ENCODE data around the gene SCN9A.

Gene SCN9A

DNA sequence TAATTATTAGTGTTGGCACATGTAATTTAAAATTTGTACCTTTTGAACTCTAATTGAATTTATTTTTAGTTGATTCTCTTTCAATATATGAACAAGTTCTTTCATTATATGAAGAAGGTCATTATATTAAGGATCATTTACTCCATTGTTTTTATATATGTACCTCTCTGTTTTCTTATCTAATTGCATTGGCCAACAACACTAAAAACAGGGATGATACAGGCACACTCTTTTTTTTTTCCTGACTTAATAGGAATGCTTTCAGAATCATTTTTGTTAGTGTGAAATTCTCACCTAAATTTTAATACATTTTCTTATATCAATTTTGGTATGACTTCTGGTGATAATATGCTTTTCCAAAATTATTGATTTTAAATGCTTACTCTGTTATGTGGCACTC lies 173.0 kb downstream of the SCN9A start:
- H3K4me2 ChIP-seq: no peak overlapping the region
- H3K27me3 ChIP-seq: no peaks in the 10 kb centered on the region
- no peaks in the 10 kb centered on the region for H3K36me3 ChIP-seq
- TF ChIP-seq Cebpa-rat (IDR thresholded peaks at IDR 0.05): no peak
- no peak overlapping the region for H3K4me3 ChIP-seq
- no peaks in the 10 kb centered on the region for H3K9me3 ChIP-seq
- H3K27ac ChIP-seq: no peak overlapping the region
- no peaks in the 10 kb centered on the region for H4K20me1 ChIP-seq
- H3K4me1 ChIP-seq: no peaks in the 10 kb centered on the region
- H3K9ac ChIP-seq: no peak overlapping the region

DNA sequence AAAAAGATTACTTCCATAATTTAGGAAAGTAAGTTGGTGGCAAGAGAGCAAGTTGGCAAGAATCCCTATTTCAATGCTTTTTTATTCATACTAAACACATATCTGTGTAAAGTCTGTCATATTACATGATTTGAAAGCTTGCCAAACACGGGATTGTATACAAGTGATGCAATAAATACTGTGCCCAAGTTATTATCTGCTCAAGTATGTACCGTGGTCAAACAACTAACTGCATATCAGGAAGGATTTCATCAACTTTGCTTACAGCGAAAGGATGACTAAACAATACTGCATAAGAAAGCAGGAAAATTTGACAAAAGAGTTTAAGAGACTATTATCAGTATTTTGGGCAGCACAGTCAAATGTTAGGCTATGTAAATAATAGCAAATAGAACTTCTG lies 178.3 kb downstream of the SCN9A start:
- H3K4me1 ChIP-seq: no peaks in the 10 kb centered on the region
- no peaks in the 10 kb centered on the region for H4K20me1 ChIP-seq
- no peaks in the 10 kb centered on the region for H3K27me3 ChIP-seq
- no peak overlapping the region for H3K4me2 ChIP-seq
- no peak overlapping the region for H3K4me3 ChIP-seq
- no peak for TF ChIP-seq Cebpa-rat (IDR thresholded peaks at IDR 0.05)
- H3K9me3 ChIP-seq: no peaks in the 10 kb centered on the region
- no peaks in the 10 kb centered on the region for H3K36me3 ChIP-seq
- H3K27ac ChIP-seq: no peak overlapping the region
- no peak overlapping the region for H3K9ac ChIP-seq

DNA sequence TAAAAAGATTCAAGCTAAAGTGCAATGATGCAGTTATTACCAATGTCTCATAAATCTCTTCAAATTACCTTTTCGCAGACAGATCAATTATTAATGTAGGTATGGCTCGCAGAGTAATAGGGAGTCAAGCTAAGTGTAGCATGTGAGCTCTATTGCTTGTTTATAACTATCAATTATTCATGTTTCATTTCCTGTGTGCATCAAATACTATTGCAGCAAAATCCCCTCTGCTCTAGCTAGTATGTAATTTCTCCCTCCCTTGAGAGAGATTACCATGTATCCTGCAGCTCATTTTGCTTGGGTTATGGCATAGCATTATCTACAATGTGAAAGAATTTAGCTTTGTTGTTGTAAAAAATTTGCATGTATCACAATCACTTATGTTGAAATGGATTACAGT lies 182.3 kb downstream of the SCN9A start:
- Histone ChIP-seq H3K36me3 (no peaks in the 10 kb centered on the region), H4K20me1 (no peaks in the 10 kb centered on the region), H3K9ac (no peak overlapping the region), H3K4me1 (no peaks in the 10 kb centered on the region), H3K27me3 (no peaks in the 10 kb centered on the region), H3K9me3 (no peaks in the 10 kb centered on the region), H3K4me3 (no peak overlapping the region), H3K4me2 (no peak overlapping the region), H3K27ac (no peak overlapping the region)
- TF ChIP-seq Cebpa-rat (IDR thresholded peaks at IDR 0.05): no peak

DNA sequence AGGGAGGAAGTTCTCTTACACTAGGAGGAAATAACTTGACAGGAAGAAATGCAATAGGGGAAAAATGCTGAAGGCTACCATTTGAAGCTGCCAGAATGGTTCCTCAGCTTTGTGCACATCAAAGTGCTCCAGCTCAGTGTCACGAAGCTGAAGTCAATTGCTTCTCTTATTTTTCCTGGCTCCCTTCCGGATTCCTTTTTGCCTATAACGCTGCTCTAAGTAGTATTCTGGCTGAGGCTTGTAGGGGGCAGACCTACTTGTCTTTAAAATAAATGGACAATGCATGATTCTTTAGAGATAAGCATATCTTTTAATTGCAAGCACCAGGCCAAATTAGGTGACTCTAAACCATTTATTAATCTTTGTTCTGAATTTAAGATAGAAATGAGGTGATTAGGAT lies 187.7 kb downstream of the SCN9A start:
- H3K4me2 ChIP-seq: no peak overlapping the region
- no peaks in the 10 kb centered on the region for H4K20me1 ChIP-seq
- H3K9ac ChIP-seq: no peak overlapping the region
- H3K27ac ChIP-seq: no peak overlapping the region
- no peaks in the 10 kb centered on the region for H3K36me3 ChIP-seq
- no peaks in the 10 kb centered on the region for H3K4me1 ChIP-seq
- H3K27me3 ChIP-seq: no peaks in the 10 kb centered on the region
- H3K4me3 ChIP-seq: no peak overlapping the region
- H3K9me3 ChIP-seq: no peaks in the 10 kb centered on the region
- no peak for TF ChIP-seq Cebpa-rat (IDR thresholded peaks at IDR 0.05)

DNA sequence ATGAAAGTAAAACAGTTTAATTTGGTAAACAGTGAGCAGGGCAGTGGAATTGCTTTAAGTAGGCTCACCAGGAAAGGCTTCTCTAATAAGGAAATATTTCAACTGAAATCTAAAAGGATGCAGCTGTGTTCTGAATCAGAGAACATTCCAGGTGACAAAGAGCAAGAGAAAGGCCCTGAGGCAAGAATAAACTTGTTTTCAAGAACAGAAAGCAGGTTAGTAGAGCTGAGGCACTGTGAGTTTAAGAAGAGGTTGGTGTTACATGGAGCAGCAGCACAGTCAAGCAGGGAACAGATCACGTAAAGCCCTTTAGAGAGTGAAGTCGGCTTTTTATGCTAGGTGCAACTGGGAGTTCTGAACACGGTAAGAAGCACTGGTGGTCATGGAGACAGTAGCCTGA lies 191.0 kb downstream of the SCN9A start:
- Histone ChIP-seq H3K9me3 (no peaks in the 10 kb centered on the region), H3K4me2 (no peak overlapping the region), H3K27me3 (no peaks in the 10 kb centered on the region), H3K27ac (no peak overlapping the region), H3K36me3 (no peaks in the 10 kb centered on the region), H4K20me1 (no peaks in the 10 kb centered on the region), H3K4me3 (no peak overlapping the region), H3K9ac (no peak overlapping the region), H3K4me1 (no peaks in the 10 kb centered on the region)
- no peak for TF ChIP-seq Cebpa-rat (IDR thresholded peaks at IDR 0.05)

DNA sequence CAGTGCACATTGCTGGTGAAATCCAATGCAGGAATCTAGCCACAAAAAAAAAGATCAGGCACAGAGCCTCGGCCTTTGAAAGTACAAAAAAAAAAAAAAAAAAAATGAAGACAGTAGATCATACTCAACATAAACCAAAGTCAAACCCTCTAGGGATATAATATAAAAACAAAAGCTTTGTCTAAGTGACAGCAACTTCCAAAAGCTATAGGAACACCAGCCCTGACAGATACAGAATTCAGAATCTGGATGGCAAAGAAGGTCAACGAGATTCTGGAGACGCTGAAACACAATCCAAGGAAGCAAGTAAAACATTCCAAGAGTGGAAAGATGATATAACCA lies 194.0 kb downstream of the SCN9A start:
- Histone ChIP-seq H4K20me1 (no peaks in the 10 kb centered on the region), H3K36me3 (no peaks in the 10 kb centered on the region), H3K9me3 (no peaks in the 10 kb centered on the region), H3K27me3 (no peaks in the 10 kb centered on the region), H3K27ac (no peak overlapping the region), H3K4me1 (peaks cover 3% of the 10 kb centered on the region; the same call in 1 of the 2 replicates), H3K4me3 (no peak overlapping the region), H3K4me2 (no peak overlapping the region), H3K9ac (no peak overlapping the region)
- no peak for TF ChIP-seq Cebpa-rat (IDR thresholded peaks at IDR 0.05)

DNA sequence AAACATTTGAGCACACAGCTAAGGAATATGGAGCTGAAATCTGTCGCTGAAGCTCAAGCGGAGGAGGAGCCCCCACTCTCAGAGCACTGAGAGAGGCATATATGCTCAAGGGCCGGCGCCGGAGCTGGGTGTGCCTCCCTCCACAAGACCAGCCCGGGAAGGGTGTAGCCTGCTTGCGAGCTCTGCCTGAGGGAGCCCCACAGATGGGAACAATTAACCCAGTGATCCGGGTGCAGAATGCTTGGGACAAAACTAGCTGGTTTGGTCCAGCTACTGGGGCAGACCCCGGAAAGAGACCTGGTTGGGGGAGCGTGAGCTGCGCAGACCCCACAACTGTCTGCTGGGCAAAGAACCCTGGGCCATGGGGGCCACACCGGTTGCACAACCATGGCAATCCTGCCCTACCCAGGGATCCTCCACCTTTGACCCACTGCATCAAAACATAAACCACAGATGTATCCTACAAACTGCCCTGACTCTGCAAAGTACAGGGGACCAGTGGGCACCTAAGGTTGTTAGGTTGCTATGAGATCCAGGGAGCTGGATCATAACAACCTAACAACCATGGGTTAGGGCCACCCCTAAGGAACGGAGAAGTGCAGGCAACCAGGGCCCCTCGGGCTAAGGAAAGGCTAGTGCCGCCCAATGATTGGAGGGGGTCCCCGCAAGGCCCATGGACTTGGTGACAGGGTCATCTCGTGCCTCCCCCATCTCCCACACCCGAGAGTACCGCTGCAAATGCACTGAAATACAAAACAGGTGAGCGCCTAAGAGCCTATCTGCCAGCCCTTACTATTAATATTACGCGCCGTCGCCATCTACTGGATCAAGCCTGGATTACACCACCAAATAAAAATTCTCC lies 194.6 kb downstream of the SCN9A start:
- Histone ChIP-seq H3K9ac (no peak overlapping the region), H3K4me3 (no peak overlapping the region), H3K4me1 (peaks cover 9% of the 10 kb centered on the region; the same call in 1 of the 2 replicates), H4K20me1 (no peaks in the 10 kb centered on the region), H3K4me2 (no peak overlapping the region), H3K9me3 (no peaks in the 10 kb centered on the region), H3K36me3 (no peaks in the 10 kb centered on the region), H3K27ac (no peak overlapping the region), H3K27me3 (no peaks in the 10 kb centered on the region)
- TF ChIP-seq Cebpa-rat (IDR thresholded peaks at IDR 0.05): no peak

DNA sequence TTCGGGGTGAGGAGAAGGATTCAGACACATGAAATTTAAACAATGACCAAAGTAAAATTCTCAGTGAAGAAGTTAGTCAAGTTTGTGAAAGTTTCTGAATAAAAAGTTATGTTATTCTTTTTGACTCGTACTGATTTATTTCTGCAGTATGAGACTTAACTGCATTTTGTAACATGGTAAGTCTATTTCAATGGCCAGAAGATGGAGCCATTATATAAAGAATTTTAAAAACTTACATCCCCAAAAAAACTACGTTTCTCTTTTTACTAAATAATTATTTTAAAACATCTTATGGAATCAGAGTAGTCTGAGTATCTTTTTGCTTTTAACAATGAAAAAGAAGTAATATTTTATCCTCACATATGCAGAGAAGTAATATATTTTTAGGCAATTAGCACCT lies 196.5 kb downstream of the SCN9A start:
- Histone ChIP-seq H3K9me3 (no peaks in the 10 kb centered on the region), H3K9ac (no peak overlapping the region), H3K4me3 (no peak overlapping the region), H3K4me2 (no peak overlapping the region), H3K27me3 (no peaks in the 10 kb centered on the region), H3K36me3 (no peaks in the 10 kb centered on the region), H3K4me1 (peaks cover 9% of the 10 kb centered on the region; the same call in 1 of the 2 replicates), H4K20me1 (no peaks in the 10 kb centered on the region), H3K27ac (no peak overlapping the region)
- no peak for TF ChIP-seq Cebpa-rat (IDR thresholded peaks at IDR 0.05)

DNA sequence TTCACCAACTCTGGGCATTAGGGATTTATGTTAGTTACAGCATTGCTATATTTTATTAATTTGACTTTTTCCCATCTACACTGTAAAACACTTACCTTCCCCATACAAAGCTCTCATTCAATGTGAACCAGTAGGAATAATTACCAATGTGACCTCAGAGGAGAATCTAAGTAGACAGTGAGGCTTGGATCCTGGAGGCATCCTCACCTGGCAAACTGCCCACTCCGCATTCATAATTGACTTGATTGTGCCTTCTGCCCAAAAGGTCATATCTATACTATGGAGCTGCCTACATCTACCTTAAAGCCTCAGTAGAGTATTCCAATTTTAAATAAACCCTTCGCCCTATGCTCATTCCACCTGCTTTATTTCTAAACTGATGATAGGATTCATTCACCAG lies 202.5 kb downstream of the SCN9A start:
- H3K9ac ChIP-seq: no peak overlapping the region
- H3K27me3 ChIP-seq: no peaks in the 10 kb centered on the region
- H3K9me3 ChIP-seq: no peaks in the 10 kb centered on the region
- no peak for TF ChIP-seq Cebpa-rat (IDR thresholded peaks at IDR 0.05)
- no peaks in the 10 kb centered on the region for H3K36me3 ChIP-seq
- no peak overlapping the region for H3K4me2 ChIP-seq
- H3K4me1 ChIP-seq: peaks cover 13% of the 10 kb centered on the region; the same call in 1 of the 2 replicates
- H4K20me1 ChIP-seq: no peaks in the 10 kb centered on the region
- H3K4me3 ChIP-seq: no peak overlapping the region
- H3K27ac ChIP-seq: no peak overlapping the region

DNA sequence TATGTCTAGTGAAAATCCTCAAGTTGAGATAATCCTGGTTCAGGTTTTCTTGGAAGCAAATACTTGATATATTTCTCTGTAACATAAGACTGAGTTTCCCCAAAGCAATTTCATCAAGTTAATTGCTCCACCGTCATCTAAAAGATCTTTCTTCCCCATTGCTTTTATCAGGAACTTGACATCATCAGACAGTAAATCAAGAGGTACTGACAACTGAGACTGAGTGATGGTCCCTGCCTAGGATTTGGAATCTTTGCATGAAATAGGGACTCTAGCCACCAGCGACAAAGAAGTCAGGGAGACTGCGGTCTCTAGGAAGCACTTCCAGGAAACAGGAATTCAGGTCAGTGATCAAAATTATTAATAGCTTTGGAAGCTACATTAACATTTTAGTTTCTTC lies 204.5 kb downstream of the SCN9A start:
- Histone ChIP-seq H3K4me1 (0 out of 2 replicates have a peak, but pooled peaks cover 4% of the 10 kb centered on the region), H3K27me3 (no peaks in the 10 kb centered on the region), H4K20me1 (no peaks in the 10 kb centered on the region), H3K4me3 (no peak overlapping the region), H3K9ac (no peak overlapping the region), H3K9me3 (no peaks in the 10 kb centered on the region), H3K36me3 (no peaks in the 10 kb centered on the region), H3K4me2 (no peak overlapping the region), H3K27ac (no peak overlapping the region)
- no peak for TF ChIP-seq Cebpa-rat (IDR thresholded peaks at IDR 0.05)

Data from BLaER1 (cell line).